Suprapubic skin (tissue), 4 donors: ENCODE data around the gene TMEM156.

ENCODE experiments used
- EP300 ChIP-seq: sonication (generic); formaldehyde crosslinking; IDR thresholded peaks from one replicate; pipeline ENCODE4 v1.6.1; 2017; ENCODE audit warnings: antibody characterized with exemption
- POLR2A ChIP-seq, 2 donors: fragments of 450-650 bp; IDR thresholded peaks; one replicate each; pipeline ENCODE4 v1.6.1; 2017; ENCODE audit warnings: antibody characterized with exemption in 2 of 2, mild to moderate bottlenecking in 2 of 2, moderate library complexity in 2 of 2
- POLR2AphosphoS5 ChIP-seq, 3 donors: sonication (generic); formaldehyde crosslinking; IDR thresholded peaks; one replicate each; pipeline ENCODE4 v1.6.1; 2017; ENCODE audit warnings: antibody characterized with exemption in 3 of 3
- TF ChIP-seq, protein P1 (sequence below), 2 donors: fragments of 200-600 bp in 1 of 2; fragments of 450-650 bp in 1 of 2; sonication (generic) in 1 of 2; IDR thresholded peaks; one replicate each; pipeline ENCODE4 v1.5.1; 2016 to 2019; ENCODE audit warnings: antibody characterized with exemption in 2 of 2, mild to moderate bottlenecking in 1 of 2, moderate library complexity in 1 of 2

DNA sequence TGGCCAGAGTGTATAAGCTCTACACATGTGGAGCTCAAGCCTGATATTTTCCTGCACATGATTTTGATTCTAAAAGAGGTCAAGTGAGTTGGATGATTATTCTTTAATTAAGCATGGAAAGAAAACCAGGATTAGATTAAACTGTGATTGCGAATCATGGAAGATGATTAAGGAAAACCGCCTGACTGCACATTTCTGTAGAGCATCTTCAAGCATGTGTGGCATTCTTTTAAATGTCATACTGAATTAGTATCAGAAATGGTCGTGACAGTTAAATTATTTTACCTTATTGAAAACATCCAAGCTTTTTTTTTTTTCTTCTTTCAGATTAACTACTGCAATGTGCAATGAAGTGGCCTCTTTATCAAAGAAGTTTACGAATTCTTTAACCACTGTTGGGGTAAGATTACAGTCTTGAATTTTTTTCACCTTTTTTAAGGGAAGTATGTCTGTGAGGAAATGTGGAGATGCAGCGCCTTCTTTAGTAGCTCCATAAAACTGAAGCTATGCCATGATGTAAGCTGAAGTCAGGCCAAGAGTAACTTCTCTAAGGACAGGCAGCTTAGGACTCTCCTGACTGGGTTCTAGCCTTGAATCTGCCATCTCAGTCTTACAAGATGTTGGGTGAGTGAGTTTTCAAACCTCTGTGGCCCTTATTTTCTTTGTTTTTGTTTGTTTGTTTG lies 96.7 kb downstream of the TMEM156 start:
- TF ChIP-seq, protein P1, sequence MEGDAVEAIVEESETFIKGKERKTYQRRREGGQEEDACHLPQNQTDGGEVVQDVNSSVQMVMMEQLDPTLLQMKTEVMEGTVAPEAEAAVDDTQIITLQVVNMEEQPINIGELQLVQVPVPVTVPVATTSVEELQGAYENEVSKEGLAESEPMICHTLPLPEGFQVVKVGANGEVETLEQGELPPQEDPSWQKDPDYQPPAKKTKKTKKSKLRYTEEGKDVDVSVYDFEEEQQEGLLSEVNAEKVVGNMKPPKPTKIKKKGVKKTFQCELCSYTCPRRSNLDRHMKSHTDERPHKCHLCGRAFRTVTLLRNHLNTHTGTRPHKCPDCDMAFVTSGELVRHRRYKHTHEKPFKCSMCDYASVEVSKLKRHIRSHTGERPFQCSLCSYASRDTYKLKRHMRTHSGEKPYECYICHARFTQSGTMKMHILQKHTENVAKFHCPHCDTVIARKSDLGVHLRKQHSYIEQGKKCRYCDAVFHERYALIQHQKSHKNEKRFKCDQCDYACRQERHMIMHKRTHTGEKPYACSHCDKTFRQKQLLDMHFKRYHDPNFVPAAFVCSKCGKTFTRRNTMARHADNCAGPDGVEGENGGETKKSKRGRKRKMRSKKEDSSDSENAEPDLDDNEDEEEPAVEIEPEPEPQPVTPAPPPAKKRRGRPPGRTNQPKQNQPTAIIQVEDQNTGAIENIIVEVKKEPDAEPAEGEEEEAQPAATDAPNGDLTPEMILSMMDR (IDR thresholded peaks at IDR 0.05) = no peak
- TF ChIP-seq POLR2A (IDR thresholded peaks at IDR 0.05) (no peak), POLR2AphosphoS5 (IDR thresholded peaks at IDR 0.05) (no peak), EP300 (no peak)
